ENCODE data around the gene NOC4L.
"Not testable (repeated sequence)": the region's sequence is repeated elsewhere in the genome, so short reads cannot be mapped to it uniquely, and the experiment has no call there.

The NOC4L gene

DNA sequence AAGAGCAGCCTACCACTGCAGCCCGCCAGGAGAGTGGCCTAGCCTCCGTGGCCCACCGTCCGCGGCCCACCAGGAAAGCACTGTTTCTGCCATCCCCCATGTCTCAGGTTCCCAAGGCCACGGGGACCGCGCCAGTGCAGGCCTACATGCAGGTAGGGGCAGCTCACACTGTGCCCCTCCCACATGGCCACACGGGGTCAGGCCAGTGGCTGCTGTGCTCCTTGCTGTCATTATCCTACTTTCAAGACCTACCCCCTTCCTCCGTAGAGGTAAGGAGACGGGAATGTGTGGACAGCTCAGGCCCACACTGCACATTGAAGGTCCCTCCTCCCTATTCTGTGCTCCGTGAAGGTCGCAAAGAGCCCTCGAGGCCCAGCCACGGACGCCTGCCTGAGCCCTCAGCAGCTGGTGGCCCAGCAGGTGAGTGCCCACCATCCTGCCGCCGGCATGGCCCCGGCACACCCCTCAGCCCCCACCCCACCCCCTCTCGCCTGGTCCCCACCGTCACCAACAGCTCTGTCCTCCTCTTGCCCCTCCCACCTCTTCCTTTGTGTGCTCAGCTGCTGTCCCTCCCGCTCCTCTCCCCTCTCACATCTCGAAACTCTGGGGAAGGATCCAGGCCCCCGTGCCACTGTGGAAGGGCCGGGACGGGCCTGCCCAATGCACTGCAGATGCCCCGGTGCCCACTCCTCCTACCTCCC, 10.2 kb upstream of the NOC4L start:
- Histone ChIP-seq H3K4me3 (ENCODE audit: low read depth in 1 of 2, low read length in 2 of 2) (no peak overlapping the region), H3K9ac (ENCODE audit: low read depth in 1 of 2, low read length in 2 of 2) (no peak overlapping the region), H3K27ac (ENCODE audit: low read depth, low read length) (no peak overlapping the region), H3K9me3 (ENCODE audit: control insufficient read depth in 1 of 2, low read length in 2 of 2) (no peaks in the 10 kb centered on the region), H3K36me3 (ENCODE audit: control insufficient read depth in 1 of 2, insufficient read depth in 2 of 2, low read length in 2 of 2) (peaks cover 0 to 7% of the 10 kb centered on the region in 2 donors), H3K27me3 (ENCODE audit: control insufficient read depth in 1 of 2, insufficient read depth in 2 of 2, low read length in 2 of 2) (no peaks in the 10 kb centered on the region), H3K4me1 (ENCODE audit: control insufficient read depth in 1 of 2, insufficient read depth in 2 of 2, low read length in 2 of 2) (no peaks in the 10 kb centered on the region)

DNA sequence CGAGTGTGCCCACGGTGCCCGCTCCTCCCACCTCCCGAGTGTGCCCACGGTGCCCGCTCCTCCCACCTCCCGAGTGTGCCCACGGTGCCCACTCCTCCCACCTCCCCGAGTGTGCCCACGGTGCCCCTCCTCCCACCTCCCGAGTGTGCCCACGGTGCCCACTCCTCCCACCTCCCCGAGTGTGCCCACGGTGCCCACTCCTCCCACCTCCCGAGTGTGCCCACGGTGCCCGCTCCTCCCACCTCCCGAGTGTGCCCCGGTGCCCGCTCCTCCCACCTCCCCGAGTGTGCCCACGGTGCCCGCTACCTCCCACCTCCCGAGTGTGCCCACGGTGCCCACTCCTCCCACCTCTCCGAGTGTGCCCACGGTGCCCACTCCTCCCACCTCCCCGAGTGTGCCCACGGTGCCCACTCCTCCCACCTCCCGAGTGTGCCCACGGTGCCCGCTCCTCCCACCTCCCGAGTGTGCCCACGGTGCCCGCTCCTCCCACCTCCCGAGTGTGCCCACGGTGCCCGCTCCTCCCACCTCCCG, 9.5 kb upstream of the NOC4L start:
- not testable (repeated sequence) for H3K9me3 ChIP-seq (ENCODE audit: control insufficient read depth in 1 of 2, low read length in 2 of 2); H3K4me1 ChIP-seq (ENCODE audit: control insufficient read depth in 1 of 2, insufficient read depth in 2 of 2, low read length in 2 of 2); H3K4me3 ChIP-seq (ENCODE audit: low read depth in 1 of 2, low read length in 2 of 2); H3K9ac ChIP-seq (ENCODE audit: low read depth in 1 of 2, low read length in 2 of 2); H3K27me3 ChIP-seq (ENCODE audit: control insufficient read depth in 1 of 2, insufficient read depth in 2 of 2, low read length in 2 of 2); H3K27ac ChIP-seq (ENCODE audit: low read depth, low read length)
- H3K36me3 ChIP-seq (ENCODE audit: control insufficient read depth in 1 of 2, insufficient read depth in 2 of 2, low read length in 2 of 2), result peaks cover 0 to 13% of the 10 kb centered on the region in 2 donors

DNA sequence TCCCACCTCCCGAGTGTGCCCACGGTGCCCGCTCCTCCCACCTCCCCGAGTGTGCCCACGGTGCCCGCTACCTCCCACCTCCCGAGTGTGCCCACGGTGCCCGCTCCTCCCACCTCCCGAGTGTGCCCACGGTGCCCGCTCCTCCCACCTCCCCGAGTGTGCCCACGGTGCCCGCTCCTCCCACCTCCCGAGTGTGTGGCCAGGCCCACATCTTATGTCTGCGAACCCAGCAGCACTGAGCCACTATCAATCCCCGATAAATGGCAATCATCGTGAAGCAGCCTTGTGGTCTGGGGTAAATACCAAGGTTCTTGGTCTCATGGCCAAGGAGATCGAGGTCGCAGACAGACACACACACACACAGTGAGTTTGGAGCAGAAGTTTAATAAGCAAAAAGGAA, 8.0 kb upstream of the NOC4L start:
- H3K9ac ChIP-seq (ENCODE audit: low read depth in 1 of 2, low read length in 2 of 2); H3K9me3 ChIP-seq (ENCODE audit: control insufficient read depth in 1 of 2, low read length in 2 of 2); H3K4me1 ChIP-seq (ENCODE audit: control insufficient read depth in 1 of 2, insufficient read depth in 2 of 2, low read length in 2 of 2); H3K27me3 ChIP-seq (ENCODE audit: control insufficient read depth in 1 of 2, insufficient read depth in 2 of 2, low read length in 2 of 2); H3K4me3 ChIP-seq (ENCODE audit: low read depth in 1 of 2, low read length in 2 of 2); H3K27ac ChIP-seq (ENCODE audit: low read depth, low read length): not testable (repeated sequence)
- peaks cover 8 to 28% of the 10 kb centered on the region in 2 donors for H3K36me3 ChIP-seq (ENCODE audit: control insufficient read depth in 1 of 2, insufficient read depth in 2 of 2, low read length in 2 of 2)

DNA sequence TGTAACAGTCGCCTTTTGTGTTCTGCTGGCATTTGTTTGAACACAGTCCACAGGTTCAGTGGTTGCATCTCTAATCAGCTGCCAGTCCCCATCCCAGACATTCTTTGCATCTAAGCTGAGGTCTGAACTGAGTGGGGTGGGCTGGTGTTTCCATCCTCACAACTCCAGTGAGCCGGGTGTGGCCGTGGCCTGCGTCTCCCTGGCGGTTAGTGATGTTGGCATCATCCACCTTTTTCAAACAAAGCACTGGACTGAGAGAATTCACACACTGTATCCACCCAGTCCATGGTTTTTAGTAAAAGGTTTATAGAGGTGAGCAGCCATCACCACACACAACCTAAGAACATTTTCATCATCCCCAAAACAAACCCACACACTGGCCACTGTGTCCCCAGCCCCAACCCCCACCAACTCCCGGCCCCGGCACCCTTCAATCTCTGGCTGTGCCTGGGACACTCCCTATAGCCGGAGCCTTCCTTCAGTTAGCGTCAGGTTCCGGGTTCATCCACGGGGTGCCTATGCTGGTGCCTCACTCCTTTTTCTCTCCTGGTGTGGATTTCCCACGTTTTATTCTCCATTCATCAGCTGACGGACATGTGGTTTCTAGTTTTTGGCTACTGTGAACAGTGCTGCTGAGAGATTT, 6.7 kb upstream of the NOC4L start:
- Histone ChIP-seq H3K27ac (ENCODE audit: low read depth, low read length) (no peak overlapping the region), H3K27me3 (ENCODE audit: control insufficient read depth in 1 of 2, insufficient read depth in 2 of 2, low read length in 2 of 2) (no peaks in the 10 kb centered on the region), H3K9ac (ENCODE audit: low read depth in 1 of 2, low read length in 2 of 2) (no peak overlapping the region), H3K4me1 (ENCODE audit: control insufficient read depth in 1 of 2, insufficient read depth in 2 of 2, low read length in 2 of 2) (peaks cover under 1 to 5% of the 10 kb centered on the region in 2 donors), H3K9me3 (ENCODE audit: control insufficient read depth in 1 of 2, low read length in 2 of 2) (no peaks in the 10 kb centered on the region), H3K4me3 (ENCODE audit: low read depth in 1 of 2, low read length in 2 of 2) (no peak overlapping the region), H3K36me3 (ENCODE audit: control insufficient read depth in 1 of 2, insufficient read depth in 2 of 2, low read length in 2 of 2) (peaks cover 15 to 42% of the 10 kb centered on the region in 2 donors)

DNA sequence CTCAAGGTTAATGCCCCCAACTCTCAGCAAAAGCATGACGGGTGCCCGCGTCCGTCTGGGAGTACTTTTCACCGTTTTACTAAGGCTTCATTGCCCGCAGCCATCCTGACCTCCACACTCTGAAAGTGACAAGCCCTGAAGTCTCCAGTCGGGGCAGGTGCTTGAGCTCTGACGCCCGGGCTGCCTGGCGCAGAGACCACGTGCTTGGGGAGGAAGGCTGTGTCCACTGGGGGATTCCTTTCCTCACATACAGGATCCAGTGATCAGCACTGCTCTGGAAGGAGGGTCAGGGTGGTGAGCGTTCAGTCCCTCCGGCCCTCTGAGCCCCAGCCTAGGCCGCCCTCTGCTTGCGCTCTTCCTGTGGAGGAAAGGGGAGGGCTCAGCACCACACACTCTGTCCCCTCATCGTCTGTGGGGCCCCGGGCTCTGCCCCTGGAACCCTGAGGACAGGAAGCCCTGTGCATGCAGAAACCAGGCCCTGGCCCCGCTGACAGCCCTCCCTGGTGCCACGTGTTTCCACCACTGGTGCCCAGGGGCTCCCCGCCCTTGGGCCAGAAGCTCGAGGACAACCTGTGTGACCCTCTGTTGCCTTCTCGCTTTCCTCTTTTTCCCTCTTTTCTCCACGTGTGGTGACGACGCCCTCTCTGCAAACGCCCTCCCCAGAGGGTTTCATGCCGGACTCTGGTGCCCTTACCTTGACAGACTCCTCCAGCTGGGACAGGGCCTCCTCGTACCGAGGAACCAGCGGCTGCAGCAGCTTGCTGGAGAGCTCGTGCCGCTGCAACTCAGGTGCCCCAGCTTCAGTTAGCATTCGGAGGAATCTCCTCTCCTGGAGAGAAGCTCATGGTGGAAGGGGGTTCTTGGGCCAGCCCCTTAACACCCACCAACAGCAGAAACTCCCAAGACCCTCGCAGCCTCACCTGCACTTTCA, 5.1 kb upstream of the NOC4L start:
- no peak overlapping the region for H3K27ac ChIP-seq (ENCODE audit: low read depth, low read length)
- no peak overlapping the region for H3K4me3 ChIP-seq (ENCODE audit: low read depth in 1 of 2, low read length in 2 of 2)
- no peaks in the 10 kb centered on the region for H3K27me3 ChIP-seq (ENCODE audit: control insufficient read depth in 1 of 2, insufficient read depth in 2 of 2, low read length in 2 of 2)
- no peak overlapping the region for H3K9ac ChIP-seq (ENCODE audit: low read depth in 1 of 2, low read length in 2 of 2)
- no peaks in the 10 kb centered on the region for H3K9me3 ChIP-seq (ENCODE audit: control insufficient read depth in 1 of 2, low read length in 2 of 2)
- H3K36me3 ChIP-seq (ENCODE audit: control insufficient read depth in 1 of 2, insufficient read depth in 2 of 2, low read length in 2 of 2), result peaks cover 15 to 42% of the 10 kb centered on the region in 2 donors
- H3K4me1 ChIP-seq (ENCODE audit: control insufficient read depth in 1 of 2, insufficient read depth in 2 of 2, low read length in 2 of 2), result peaks cover 7 to 14% of the 10 kb centered on the region in 2 donors

DNA sequence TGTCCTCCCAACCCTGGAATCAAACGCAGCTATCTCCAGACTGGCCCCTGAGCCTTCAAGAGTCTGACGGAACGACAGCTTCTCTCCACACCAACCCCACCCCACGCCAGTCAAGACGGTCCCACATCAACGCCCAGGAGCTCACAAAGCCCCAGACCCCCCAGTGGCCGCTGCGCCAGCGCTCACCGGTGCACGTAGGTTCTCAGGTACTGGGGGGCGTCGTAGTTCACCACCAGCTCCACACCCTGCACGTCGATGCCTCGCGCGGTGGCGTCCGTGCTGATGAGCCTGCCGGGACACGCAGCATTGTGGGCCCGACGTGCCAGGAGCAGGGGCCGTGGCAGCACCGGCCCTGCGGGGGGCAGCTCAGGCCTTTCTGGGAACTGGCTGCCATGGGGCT, 4.3 kb upstream of the NOC4L start:
- Histone ChIP-seq H3K9me3 (ENCODE audit: control insufficient read depth in 1 of 2, low read length in 2 of 2) (no peaks in the 10 kb centered on the region), H3K4me3 (ENCODE audit: low read depth in 1 of 2, low read length in 2 of 2) (no peak overlapping the region), H3K36me3 (ENCODE audit: control insufficient read depth in 1 of 2, insufficient read depth in 2 of 2, low read length in 2 of 2) (peaks cover 15 to 42% of the 10 kb centered on the region in 2 donors), H3K27ac (ENCODE audit: low read depth, low read length) (no peak overlapping the region), H3K27me3 (ENCODE audit: control insufficient read depth in 1 of 2, insufficient read depth in 2 of 2, low read length in 2 of 2) (no peaks in the 10 kb centered on the region), H3K9ac (ENCODE audit: low read depth in 1 of 2, low read length in 2 of 2) (no peak overlapping the region), H3K4me1 (ENCODE audit: control insufficient read depth in 1 of 2, insufficient read depth in 2 of 2, low read length in 2 of 2) (peaks cover 9 to 17% of the 10 kb centered on the region in 2 donors)

DNA sequence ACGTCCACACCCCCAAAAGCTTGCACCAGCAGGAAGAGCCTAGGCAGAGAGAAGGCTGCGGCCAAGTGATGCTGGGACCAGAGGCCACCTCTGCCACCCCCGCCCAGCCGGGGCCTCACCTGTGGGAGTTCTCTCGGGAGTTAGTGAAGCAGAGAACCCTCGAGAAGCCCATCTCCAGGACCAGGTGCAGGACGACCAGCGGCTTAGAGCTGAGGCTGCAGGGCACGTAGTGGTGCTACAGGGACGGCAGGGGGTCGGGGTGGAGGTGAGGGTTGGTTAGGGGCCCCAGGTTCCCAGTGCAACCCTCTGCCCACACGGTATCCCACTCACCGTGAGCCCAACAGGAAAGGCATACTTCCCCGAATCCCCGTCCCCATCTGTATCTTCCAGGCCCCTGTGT, 3.8 kb upstream of the NOC4L start:
- H3K4me1 ChIP-seq (ENCODE audit: control insufficient read depth in 1 of 2, insufficient read depth in 2 of 2, low read length in 2 of 2), result peaks cover 15 to 23% of the 10 kb centered on the region in 2 donors
- peaks cover 15 to 42% of the 10 kb centered on the region in 2 donors for H3K36me3 ChIP-seq (ENCODE audit: control insufficient read depth in 1 of 2, insufficient read depth in 2 of 2, low read length in 2 of 2)
- H3K27ac ChIP-seq (ENCODE audit: low read depth, low read length), result no peak overlapping the region
- no peak overlapping the region for H3K9ac ChIP-seq (ENCODE audit: low read depth in 1 of 2, low read length in 2 of 2)
- no peaks in the 10 kb centered on the region for H3K27me3 ChIP-seq (ENCODE audit: control insufficient read depth in 1 of 2, insufficient read depth in 2 of 2, low read length in 2 of 2)
- no peak overlapping the region for H3K4me3 ChIP-seq (ENCODE audit: low read depth in 1 of 2, low read length in 2 of 2)
- no peaks in the 10 kb centered on the region for H3K9me3 ChIP-seq (ENCODE audit: control insufficient read depth in 1 of 2, low read length in 2 of 2)

DNA sequence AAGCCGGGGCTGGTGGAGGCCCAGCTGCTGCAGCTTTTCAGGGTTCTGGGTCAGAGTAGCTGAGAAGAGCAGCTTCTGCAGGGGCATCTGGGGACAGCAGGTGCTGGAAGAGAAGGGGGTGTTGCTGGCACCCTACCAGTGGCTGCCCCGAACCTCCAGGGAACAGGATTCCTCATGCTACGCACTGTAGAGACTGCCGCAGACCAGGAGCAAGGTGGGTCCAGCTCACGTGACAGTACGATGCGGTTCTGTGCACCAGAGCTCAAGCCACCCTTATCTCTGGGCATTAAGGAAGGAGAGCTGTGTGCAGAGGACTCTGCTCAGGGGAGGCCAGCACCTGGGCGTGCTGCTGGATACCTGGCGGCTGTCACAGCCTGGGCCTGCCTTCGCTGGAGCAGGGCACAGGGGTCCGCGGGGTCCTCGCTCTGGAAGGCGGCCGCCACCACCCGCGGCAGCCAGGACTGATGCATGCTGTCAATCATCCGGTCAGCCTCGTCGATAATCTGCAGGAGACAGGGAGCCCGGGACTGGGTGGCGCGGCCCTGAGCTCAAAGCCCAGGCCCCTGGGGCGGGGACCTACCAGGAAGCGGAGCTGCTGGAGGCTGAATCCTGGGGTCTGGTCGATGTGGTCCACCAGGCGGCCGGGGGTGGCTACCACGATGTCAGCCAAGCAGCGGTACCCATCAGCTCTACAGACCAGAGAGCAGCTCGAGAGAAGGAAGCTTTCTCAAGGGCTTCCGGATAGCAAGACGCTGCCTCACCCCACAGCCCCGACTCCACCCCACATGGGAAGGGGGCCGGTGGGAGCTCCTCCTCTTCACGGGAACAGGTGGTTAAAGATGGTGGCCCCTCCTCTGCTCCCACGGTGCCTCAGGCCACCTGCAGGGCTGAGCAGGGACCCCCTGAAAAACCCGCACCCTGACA, 3.1 kb upstream of the NOC4L start:
- H3K9me3 ChIP-seq (ENCODE audit: control insufficient read depth in 1 of 2, low read length in 2 of 2), result no peaks in the 10 kb centered on the region
- no peaks in the 10 kb centered on the region for H3K27me3 ChIP-seq (ENCODE audit: control insufficient read depth in 1 of 2, insufficient read depth in 2 of 2, low read length in 2 of 2)
- H3K4me1 ChIP-seq (ENCODE audit: control insufficient read depth in 1 of 2, insufficient read depth in 2 of 2, low read length in 2 of 2), result peaks cover 15 to 24% of the 10 kb centered on the region in 2 donors
- no peak overlapping the region for H3K9ac ChIP-seq (ENCODE audit: low read depth in 1 of 2, low read length in 2 of 2)
- H3K4me3 ChIP-seq (ENCODE audit: low read depth in 1 of 2, low read length in 2 of 2), result no peak overlapping the region
- no peak overlapping the region for H3K27ac ChIP-seq (ENCODE audit: low read depth, low read length)
- H3K36me3 ChIP-seq (ENCODE audit: control insufficient read depth in 1 of 2, insufficient read depth in 2 of 2, low read length in 2 of 2), result peaks cover 15 to 44% of the 10 kb centered on the region in 2 donors

DNA sequence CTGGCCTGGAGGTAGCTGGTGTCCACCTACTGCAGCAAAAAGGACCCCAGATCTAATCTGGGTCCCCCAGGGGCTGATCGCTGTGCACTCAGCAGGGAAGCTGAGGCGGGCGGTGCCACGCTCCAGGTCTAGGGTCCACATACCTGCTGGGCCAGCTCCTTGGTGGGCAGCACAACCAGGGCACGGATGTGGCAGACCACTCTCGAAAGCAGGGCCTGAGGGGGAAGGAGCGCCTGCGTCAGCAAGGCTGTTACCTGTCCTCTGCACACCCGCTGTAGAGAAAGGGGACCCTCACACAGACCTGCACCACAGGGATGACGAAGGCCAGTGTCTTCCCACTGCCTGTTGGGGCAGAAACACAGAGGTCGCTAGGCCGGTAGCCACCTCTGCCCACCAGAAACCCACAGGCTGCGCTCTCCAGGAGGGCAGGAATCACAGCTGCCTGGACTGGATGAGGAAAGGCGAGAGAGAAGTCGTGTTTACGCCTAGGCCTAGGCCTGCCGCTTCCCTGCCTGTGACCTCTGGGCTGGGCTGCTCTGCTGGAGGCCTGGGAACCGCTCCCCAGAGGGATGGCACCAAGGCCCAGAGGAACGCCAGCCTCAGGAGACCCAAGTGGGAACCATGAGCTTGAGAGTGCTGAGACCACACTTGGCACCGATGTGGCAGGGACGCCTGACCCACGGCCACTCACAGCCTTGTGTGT, 2.1 kb upstream of the NOC4L start:
- Histone ChIP-seq H3K9ac (ENCODE audit: low read depth in 1 of 2, low read length in 2 of 2) (no peak overlapping the region), H3K4me1 (ENCODE audit: control insufficient read depth in 1 of 2, insufficient read depth in 2 of 2, low read length in 2 of 2) (peaks cover 15 to 24% of the 10 kb centered on the region in 2 donors), H3K4me3 (ENCODE audit: low read depth in 1 of 2, low read length in 2 of 2) (no peak overlapping the region), H3K36me3 (ENCODE audit: control insufficient read depth in 1 of 2, insufficient read depth in 2 of 2, low read length in 2 of 2) (peaks cover 15 to 47% of the 10 kb centered on the region in 2 donors), H3K9me3 (ENCODE audit: control insufficient read depth in 1 of 2, low read length in 2 of 2) (no peaks in the 10 kb centered on the region), H3K27ac (ENCODE audit: low read depth, low read length) (no peak overlapping the region), H3K27me3 (ENCODE audit: control insufficient read depth in 1 of 2, insufficient read depth in 2 of 2, low read length in 2 of 2) (no peaks in the 10 kb centered on the region)

Data from duodenal mucosa (tissue), 2 donors.